ENCODE results near the gene ARRDC1. TPM values are rescaled to one million over a fixed set of nuclear protein-coding genes. Genes with fewer than 3 reads are reported as not detected.
A peak's percentile ranks its signal among the peaks of the same experiment; 100 is the strongest.
"Not testable (repeated sequence)": the region's sequence is repeated elsewhere in the genome, so short reads cannot be mapped to it uniquely, and the experiment has no call there.

Gene ARRDC1
- total RNA-seq, 3 donors from 2014 or later: 27.5 to 39.3 (median 33.8) TPM

GRCh38 chr9:137593176-137593575, 12.3 kb upstream of the ARRDC1 start:
- Mint-ChIP-seq H3K9me3 (no peaks in the 10 kb centered on the region), H3K27me3 (ENCODE audit: low read depth) (no peaks in the 10 kb centered on the region), H3K4me1 (ENCODE audit: low read depth) (peaks cover 7% of the 10 kb centered on the region), H3K4me3 (no peak overlapping the region), H3K36me3 (ENCODE audit: insufficient read depth) (no peaks in the 10 kb centered on the region)
- DNase-seq: no peak
- ATAC-seq: no peak

GRCh38 chr9:137596577-137596976, 8.9 kb upstream of the ARRDC1 start:
- H3K27me3 Mint-ChIP-seq (ENCODE audit: low read depth); H3K9me3 Mint-ChIP-seq; H3K36me3 Mint-ChIP-seq (ENCODE audit: insufficient read depth); H3K4me1 Mint-ChIP-seq (ENCODE audit: low read depth); ATAC-seq; DNase-seq; H3K4me3 Mint-ChIP-seq: not testable (repeated sequence)

GRCh38 chr9:137598943-137599342, 6.5 kb upstream of the ARRDC1 start:
- peaks cover 1% of the 10 kb centered on the region for H3K4me1 Mint-ChIP-seq (ENCODE audit: low read depth)
- no peaks in the 10 kb centered on the region for H3K27me3 Mint-ChIP-seq (ENCODE audit: low read depth)
- ATAC-seq (no peak), DNase-seq (no peak)
- H3K4me3 Mint-ChIP-seq: no peak overlapping the region
- H3K9me3 Mint-ChIP-seq: no peaks in the 10 kb centered on the region
- no peaks in the 10 kb centered on the region for H3K36me3 Mint-ChIP-seq (ENCODE audit: insufficient read depth)

GRCh38 chr9:137602661-137603060, 2.8 kb upstream of the ARRDC1 start:
- ATAC-seq (no peak), DNase-seq (no peak)
- no peaks in the 10 kb centered on the region for H3K36me3 Mint-ChIP-seq (ENCODE audit: insufficient read depth)
- peak overlapping the region; percentile 37 for H3K4me3 Mint-ChIP-seq
- no peaks in the 10 kb centered on the region for H3K9me3 Mint-ChIP-seq
- H3K27me3 Mint-ChIP-seq (ENCODE audit: low read depth): no peaks in the 10 kb centered on the region
- peaks cover 15% of the 10 kb centered on the region for H3K4me1 Mint-ChIP-seq (ENCODE audit: low read depth)

- Mint-ChIP-seq H3K27me3 (ENCODE audit: low read depth) (no peaks in the 10 kb centered on the region), H3K36me3 (ENCODE audit: insufficient read depth) (no peaks in the 10 kb centered on the region), H3K9me3 (no peaks in the 10 kb centered on the region), H3K4me1 (ENCODE audit: low read depth) (peaks cover 19% of the 10 kb centered on the region), H3K4me3 (peak overlapping the region; percentile 56)
- ATAC-seq (no peak), DNase-seq (no peak)
These were observed 1.6 kb upstream of the ARRDC1 start for GRCh38 chr9:137603879-137604278.

GRCh38 chr9:137604345-137605086, 970 bp upstream of the ARRDC1 start:
- ATAC-seq: no peak
- Mint-ChIP-seq H3K9me3 (no peaks in the 10 kb centered on the region), H3K4me3 (peak overlapping the region; percentile 56), H3K4me1 (ENCODE audit: low read depth) (peaks cover 20% of the 10 kb centered on the region), H3K27me3 (ENCODE audit: low read depth) (no peaks in the 10 kb centered on the region), H3K36me3 (ENCODE audit: insufficient read depth) (no peaks in the 10 kb centered on the region)
- no peak for DNase-seq

- no peaks in the 10 kb centered on the region for H3K27me3 Mint-ChIP-seq (ENCODE audit: low read depth)
- peaks cover 22% of the 10 kb centered on the region for H3K4me1 Mint-ChIP-seq (ENCODE audit: low read depth)
- H3K4me3 Mint-ChIP-seq: peak overlapping the region; percentile 84
- no peak for DNase-seq
- H3K9me3 Mint-ChIP-seq: no peaks in the 10 kb centered on the region
- ATAC-seq: peak; percentile 9 to 15
- H3K36me3 Mint-ChIP-seq (ENCODE audit: insufficient read depth): no peaks in the 10 kb centered on the region
These were observed 627 bp downstream of the ARRDC1 start for GRCh38 chr9:137606005-137606621.

GRCh38 chr9:137606734-137607138, 1.2 kb downstream of the ARRDC1 start:
- DNase-seq (no peak), ATAC-seq (no peak)
- peaks cover 28% of the 10 kb centered on the region for H3K4me1 Mint-ChIP-seq (ENCODE audit: low read depth)
- no peaks in the 10 kb centered on the region for H3K27me3 Mint-ChIP-seq (ENCODE audit: low read depth)
- no peaks in the 10 kb centered on the region for H3K9me3 Mint-ChIP-seq
- peak overlapping the region; percentile 84 for H3K4me3 Mint-ChIP-seq
- no peaks in the 10 kb centered on the region for H3K36me3 Mint-ChIP-seq (ENCODE audit: insufficient read depth)

- ATAC-seq (no peak), DNase-seq (no peak)
- peak overlapping the region; percentile 84 for H3K4me3 Mint-ChIP-seq
- H3K27me3 Mint-ChIP-seq (ENCODE audit: low read depth): no peaks in the 10 kb centered on the region
- peaks cover 33% of the 10 kb centered on the region for H3K4me1 Mint-ChIP-seq (ENCODE audit: low read depth)
- H3K36me3 Mint-ChIP-seq (ENCODE audit: insufficient read depth): no peaks in the 10 kb centered on the region
- H3K9me3 Mint-ChIP-seq: no peaks in the 10 kb centered on the region
These were observed 1.8 kb downstream of the ARRDC1 start for GRCh38 chr9:137607141-137607857.

- H3K36me3 Mint-ChIP-seq (ENCODE audit: insufficient read depth): no peaks in the 10 kb centered on the region
- no peak for ATAC-seq
- H3K4me1 Mint-ChIP-seq (ENCODE audit: low read depth): peaks cover 39% of the 10 kb centered on the region
- H3K27me3 Mint-ChIP-seq (ENCODE audit: low read depth): no peaks in the 10 kb centered on the region
- DNase-seq: no peak
- no peak overlapping the region for H3K4me3 Mint-ChIP-seq
- no peaks in the 10 kb centered on the region for H3K9me3 Mint-ChIP-seq
These were observed 5.5 kb downstream of the ARRDC1 start for GRCh38 chr9:137610944-137611343.

- ATAC-seq (peak; percentile 75 to 82), DNase-seq (peak; percentile 37)
- H3K36me3 Mint-ChIP-seq (ENCODE audit: insufficient read depth): no peaks in the 10 kb centered on the region
- H3K4me1 Mint-ChIP-seq (ENCODE audit: low read depth): peaks cover 33% of the 10 kb centered on the region
- no peaks in the 10 kb centered on the region for H3K27me3 Mint-ChIP-seq (ENCODE audit: low read depth)
- H3K4me3 Mint-ChIP-seq: no peak overlapping the region
- H3K9me3 Mint-ChIP-seq: no peaks in the 10 kb centered on the region
These were observed 6.4 kb downstream of the ARRDC1 start for GRCh38 chr9:137611623-137612609.

GRCh38 chr9:137612741-137613142, 7.3 kb downstream of the ARRDC1 start:
- no peak for DNase-seq
- H3K9me3 Mint-ChIP-seq: no peaks in the 10 kb centered on the region
- no peak for ATAC-seq
- no peaks in the 10 kb centered on the region for H3K36me3 Mint-ChIP-seq (ENCODE audit: insufficient read depth)
- no peak overlapping the region for H3K4me3 Mint-ChIP-seq
- no peaks in the 10 kb centered on the region for H3K27me3 Mint-ChIP-seq (ENCODE audit: low read depth)
- H3K4me1 Mint-ChIP-seq (ENCODE audit: low read depth): peaks cover 31% of the 10 kb centered on the region

- Mint-ChIP-seq H3K4me3 (no peak overlapping the region), H3K9me3 (no peaks in the 10 kb centered on the region), H3K36me3 (ENCODE audit: insufficient read depth) (peaks cover 3% of the 10 kb centered on the region), H3K4me1 (ENCODE audit: low read depth) (peaks cover 35% of the 10 kb centered on the region), H3K27me3 (ENCODE audit: low read depth) (no peaks in the 10 kb centered on the region)
- DNase-seq (no peak), ATAC-seq (no peak)
These were observed 7.8 kb downstream of the ARRDC1 start for GRCh38 chr9:137613259-137613658.

Data from activated T-cell treated with anti-CD3 and anti-CD28 coated beads, Interleukin-2, amount 50 U/mL, for 4 hours (primary cell).